ENCODE data around the gene RTEL1.
"Not testable (repeated sequence)": the region's sequence is repeated elsewhere in the genome, so short reads cannot be mapped to it uniquely, and the experiment has no call there.

Gene RTEL1

GRCh38 chr20:63706852-63707557 is 48.9 kb downstream of the RTEL1 start:
- in situ Hi-C loops (cut with HindIII; ENCODE audit: low pct_unique_long_range_greater_than_20kb, low sequenced_read_pairs), result no loop called here
- DNase-seq (ENCODE audit: low read depth in 1 of 2, low spot score in 1 of 2), result peak; percentile 42 to 82
- TF ChIP-seq JUND (IDR thresholded peaks at IDR 0.05; ENCODE audit: low read depth), result no peak

DNA sequence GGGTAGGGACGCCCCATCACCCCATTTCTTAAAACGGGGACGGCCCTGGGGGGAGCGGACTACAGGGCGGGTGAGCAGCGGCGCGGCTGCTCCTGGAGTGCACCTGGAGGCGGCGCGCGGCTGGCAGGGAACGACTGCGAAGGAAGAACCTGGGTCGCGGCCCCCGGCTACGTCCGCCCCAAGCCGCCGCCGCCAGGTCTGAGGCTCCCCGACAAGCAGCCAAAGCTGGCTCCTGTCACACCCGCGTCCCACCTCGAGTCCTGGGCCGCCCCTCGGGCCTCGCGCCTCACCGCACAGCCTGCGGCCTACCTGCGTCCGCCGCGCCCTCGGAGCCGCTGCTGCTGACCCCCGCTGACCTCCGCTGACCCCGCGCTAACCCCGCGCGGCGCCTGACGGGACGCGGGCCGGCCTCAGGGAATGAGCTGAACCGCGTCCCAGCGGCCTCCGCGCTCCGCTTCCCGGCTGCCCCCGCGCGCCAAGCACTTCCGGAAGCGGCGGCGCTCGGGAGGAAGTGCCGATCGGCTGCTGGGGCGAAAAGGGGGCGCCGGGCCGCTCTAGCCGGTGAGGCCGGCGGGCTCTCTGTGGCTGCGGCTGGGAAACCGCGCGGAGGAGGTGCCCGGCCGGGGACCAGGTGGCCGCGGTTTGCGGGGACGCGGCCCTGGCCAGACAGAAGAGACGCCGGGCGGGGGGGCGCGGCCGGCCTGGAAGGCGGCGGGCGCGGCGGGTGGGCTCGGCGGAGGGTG is 49.6 kb downstream of the RTEL1 start, which contains the start of the genes ARFRP1 and ZGPAT:
Gene ARFRP1 (minus strand): TSS at position 419 of the 743 bp plus-strand sequence. CDS start 885 bp downstream, outside the sequence.
Gene ZGPAT (plus strand): TSS at position 482 of the 743 bp plus-strand sequence. CDS start 542 bp downstream, outside the sequence.
- in situ Hi-C loops (cut with HindIII; ENCODE audit: low pct_unique_long_range_greater_than_20kb, low sequenced_read_pairs), result no loop called here
- no peak for TF ChIP-seq JUND (IDR thresholded peaks at IDR 0.05; ENCODE audit: low read depth)
- peak; percentile 91 to 92 for DNase-seq (ENCODE audit: low read depth in 1 of 2, low spot score in 1 of 2)

- in situ Hi-C loops (cut with HindIII; ENCODE audit: low pct_unique_long_range_greater_than_20kb, low sequenced_read_pairs), result no loop called here
- TF ChIP-seq JUND (IDR thresholded peaks at IDR 0.05; ENCODE audit: low read depth), result no peak
- DNase-seq (ENCODE audit: low read depth in 1 of 2, low spot score in 1 of 2), result no peak
These were observed 50.4 kb downstream of the RTEL1 start for GRCh38 chr20:63708301-63709148.

GRCh38 chr20:63709149-63709527 is 51.0 kb downstream of the RTEL1 start:
- TF ChIP-seq JUND (IDR thresholded peaks at IDR 0.05; ENCODE audit: low read depth), result no peak
- in situ Hi-C loops (cut with HindIII; ENCODE audit: low pct_unique_long_range_greater_than_20kb, low sequenced_read_pairs), result no loop called here
- no peak for DNase-seq (ENCODE audit: low read depth in 1 of 2, low spot score in 1 of 2)

DNA sequence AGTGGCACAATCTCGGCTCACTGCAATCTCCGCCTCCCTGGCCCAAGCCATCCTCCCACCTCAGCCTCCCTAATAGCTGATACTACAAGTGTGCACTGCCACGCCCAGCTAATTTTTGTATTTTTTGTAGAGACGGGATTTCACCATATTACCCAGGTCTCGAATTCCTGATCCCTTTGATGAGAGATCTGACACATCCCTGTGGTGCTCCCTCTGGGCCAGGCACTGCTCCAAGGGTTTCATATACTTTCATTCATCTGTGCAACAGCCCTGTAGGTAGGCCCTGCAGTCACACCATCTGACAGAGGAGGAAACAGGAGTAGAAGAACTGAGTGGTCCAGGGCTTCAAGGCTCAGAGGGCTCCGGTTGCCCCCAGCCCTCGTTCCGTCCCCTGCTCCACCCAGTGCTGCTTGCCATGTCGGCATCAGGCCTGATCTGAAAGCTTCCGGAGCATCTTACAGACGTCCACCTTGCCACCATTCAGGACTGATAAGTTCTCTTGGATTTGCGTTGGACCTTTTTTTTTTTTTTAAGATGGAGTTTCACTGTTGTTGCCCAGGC is 53.1 kb downstream of the RTEL1 start:
- no peak for TF ChIP-seq JUND (IDR thresholded peaks at IDR 0.05; ENCODE audit: low read depth)
- no peak for DNase-seq (ENCODE audit: low read depth in 1 of 2, low spot score in 1 of 2)
- in situ Hi-C loops (cut with HindIII; ENCODE audit: low pct_unique_long_range_greater_than_20kb, low sequenced_read_pairs), result no loop called here

GRCh38 chr20:63712191-63712590 is 54.1 kb downstream of the RTEL1 start:
- no peak for DNase-seq (ENCODE audit: low read depth in 1 of 2, low spot score in 1 of 2)
- in situ Hi-C loops (cut with HindIII; ENCODE audit: low pct_unique_long_range_greater_than_20kb, low sequenced_read_pairs), result no loop called here
- TF ChIP-seq JUND (IDR thresholded peaks at IDR 0.05; ENCODE audit: low read depth), result no peak

GRCh38 chr20:63714858-63715257 is 56.7 kb downstream of the RTEL1 start:
- no peak for TF ChIP-seq JUND (IDR thresholded peaks at IDR 0.05; ENCODE audit: low read depth)
- in situ Hi-C loops (cut with HindIII; ENCODE audit: low pct_unique_long_range_greater_than_20kb, low sequenced_read_pairs), result no loop called here
- DNase-seq (ENCODE audit: low read depth in 1 of 2, low spot score in 1 of 2), result no peak

- DNase-seq (ENCODE audit: low read depth in 1 of 2, low spot score in 1 of 2), result no peak
- no peak for TF ChIP-seq JUND (IDR thresholded peaks at IDR 0.05; ENCODE audit: low read depth)
- in situ Hi-C loops (cut with HindIII; ENCODE audit: low pct_unique_long_range_greater_than_20kb, low sequenced_read_pairs), result no loop called here
These were observed 60.9 kb downstream of the RTEL1 start for GRCh38 chr20:63718996-63719395.

- DNase-seq (ENCODE audit: low read depth in 1 of 2, low spot score in 1 of 2); in situ Hi-C loops (cut with HindIII; ENCODE audit: low pct_unique_long_range_greater_than_20kb, low sequenced_read_pairs): not testable (repeated sequence)
These were observed 65.0 kb downstream of the RTEL1 start for GRCh38 chr20:63722967-63723622.

DNA sequence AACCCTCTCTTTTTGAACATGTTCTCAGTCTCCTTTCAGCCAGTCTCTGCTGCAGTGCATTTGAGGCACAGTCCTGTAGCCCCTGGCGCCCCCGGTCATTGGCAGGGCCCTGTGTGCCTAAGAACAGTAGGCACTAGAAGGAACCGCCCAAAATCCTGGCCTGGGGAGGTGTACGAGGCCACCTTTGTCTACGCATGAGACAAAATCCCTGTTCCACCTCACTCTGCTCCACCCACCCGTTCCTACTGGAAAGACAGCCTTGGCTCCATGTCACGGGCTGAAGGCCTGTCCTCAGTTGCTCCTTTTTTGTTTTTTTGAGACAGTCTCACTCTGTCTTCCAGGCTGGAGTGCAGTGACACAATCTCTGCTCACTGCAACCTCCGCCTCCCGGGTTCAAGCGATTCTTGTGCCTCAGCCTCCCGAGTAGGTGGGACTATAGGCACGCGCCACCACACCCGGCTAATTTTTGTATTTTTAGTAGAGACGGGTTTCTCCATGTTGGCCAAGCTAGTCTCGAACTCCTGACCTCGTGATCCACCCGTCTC is 72.1 kb downstream of the RTEL1 start:
- in situ Hi-C loops (cut with HindIII; ENCODE audit: low pct_unique_long_range_greater_than_20kb, low sequenced_read_pairs); DNase-seq (ENCODE audit: low read depth in 1 of 2, low spot score in 1 of 2): not testable (repeated sequence)

DNA sequence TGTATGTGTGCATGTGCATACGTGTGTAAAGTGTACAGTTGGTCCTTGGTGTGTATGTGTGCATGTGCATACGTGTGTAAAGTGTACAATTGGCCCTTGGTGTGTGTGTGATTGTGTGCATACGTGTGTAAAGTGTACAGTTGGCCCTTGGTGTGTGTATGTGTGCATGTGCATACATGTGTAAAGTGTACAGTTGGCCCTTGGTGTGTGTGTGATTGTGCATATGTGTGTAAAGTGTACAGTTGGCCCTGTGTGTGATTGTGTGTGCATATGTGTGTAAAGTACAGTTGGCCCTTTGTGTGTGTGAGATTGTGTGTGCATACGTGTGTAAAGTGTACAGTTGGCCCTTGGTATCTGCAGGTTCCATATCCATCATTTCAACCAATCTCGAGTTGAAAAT is 73.3 kb downstream of the RTEL1 start:
- DNase-seq (ENCODE audit: low read depth in 1 of 2, low spot score in 1 of 2), result no peak
- in situ Hi-C loops (cut with HindIII; ENCODE audit: low pct_unique_long_range_greater_than_20kb, low sequenced_read_pairs), result no loop called here
- TF ChIP-seq JUND (IDR thresholded peaks at IDR 0.05; ENCODE audit: low read depth), result no peak

All from T47D (cell line).